KMS-11 (cell line): ENCODE data around the gene S1PR4.
"Not testable (repeated sequence)": the region's sequence is repeated elsewhere in the genome, so short reads cannot be mapped to it uniquely, and the experiment has no call there.

ENCODE experiments used
- H2AFZ ChIP-seq: fragments of 200-600 bp; sonication (generic); 2 replicates; pipeline ENCODE4 v1.6.1; 2016; ENCODE audit warnings: antibody characterized with exemption, mixed run types, low read depth
- H3K27ac ChIP-seq: fragments of 200-600 bp; sonication (generic); 2 replicates; pipeline ENCODE4 v1.6.1; 2016; ENCODE audit warnings: mild to moderate bottlenecking, mixed run types
- H3K27me3 ChIP-seq: fragments of 200-600 bp; sonication (generic); 2 replicates; pipeline ENCODE4 v1.6.1; 2017; ENCODE audit warnings: mild to moderate bottlenecking, low read depth, mixed run types, moderate library complexity; ENCODE audit not compliant: insufficient read depth
- H3K36me3 ChIP-seq: fragments of 200-600 bp; sonication (generic); 2 replicates; pipeline ENCODE4 v1.6.1; 2017; ENCODE audit warnings: mild to moderate bottlenecking, mixed run types; ENCODE audit not compliant: insufficient read depth
- H3K4me1 ChIP-seq: fragments of 200-600 bp; sonication (generic); 2 replicates; pipeline ENCODE4 v1.6.1; 2016; ENCODE audit warnings: mild to moderate bottlenecking, low read depth, mixed run types; ENCODE audit not compliant: poor library complexity, severe bottlenecking
- H3K4me2 ChIP-seq: fragments of 200-600 bp; sonication (generic); 2 replicates; pipeline ENCODE4 v1.7.0; 2016; ENCODE audit warnings: mild to moderate bottlenecking, mixed run types
- H3K4me3 ChIP-seq: fragments of 200-600 bp; sonication (generic); IDR thresholded peaks from 2 replicates; pipeline ENCODE4 v1.6.1; 2017; ENCODE audit warnings: low read depth, low read length, mixed read lengths; ENCODE audit not compliant: insufficient read depth
- H3K79me2 ChIP-seq: fragments of 200-600 bp; sonication (generic); 2 replicates; pipeline ENCODE4 v1.6.1; 2016; ENCODE audit warnings: low read depth, mixed run types; ENCODE audit not compliant: insufficient read depth
- H3K9ac ChIP-seq: fragments of 200-600 bp; sonication (generic); 2 replicates; pipeline ENCODE4 v1.6.1; 2016; ENCODE audit warnings: mild to moderate bottlenecking, mixed run types
- H4K20me1 ChIP-seq: fragments of 200-600 bp; sonication (generic); 2 replicates; pipeline ENCODE4 v1.6.1; 2016; ENCODE audit warnings: mild to moderate bottlenecking, mixed run types; ENCODE audit not compliant: insufficient read depth
- TF ChIP-seq, protein P1 (sequence below): fragments of 200-600 bp; sonication (generic); conservative IDR thresholded peaks from 2 replicates; pipeline ENCODE4 v1.6.1; 2017; ENCODE audit warnings: low read depth, mild to moderate bottlenecking, antibody characterized with exemption, low read length, moderate library complexity, mixed read lengths

S1PR4 gene

DNA sequence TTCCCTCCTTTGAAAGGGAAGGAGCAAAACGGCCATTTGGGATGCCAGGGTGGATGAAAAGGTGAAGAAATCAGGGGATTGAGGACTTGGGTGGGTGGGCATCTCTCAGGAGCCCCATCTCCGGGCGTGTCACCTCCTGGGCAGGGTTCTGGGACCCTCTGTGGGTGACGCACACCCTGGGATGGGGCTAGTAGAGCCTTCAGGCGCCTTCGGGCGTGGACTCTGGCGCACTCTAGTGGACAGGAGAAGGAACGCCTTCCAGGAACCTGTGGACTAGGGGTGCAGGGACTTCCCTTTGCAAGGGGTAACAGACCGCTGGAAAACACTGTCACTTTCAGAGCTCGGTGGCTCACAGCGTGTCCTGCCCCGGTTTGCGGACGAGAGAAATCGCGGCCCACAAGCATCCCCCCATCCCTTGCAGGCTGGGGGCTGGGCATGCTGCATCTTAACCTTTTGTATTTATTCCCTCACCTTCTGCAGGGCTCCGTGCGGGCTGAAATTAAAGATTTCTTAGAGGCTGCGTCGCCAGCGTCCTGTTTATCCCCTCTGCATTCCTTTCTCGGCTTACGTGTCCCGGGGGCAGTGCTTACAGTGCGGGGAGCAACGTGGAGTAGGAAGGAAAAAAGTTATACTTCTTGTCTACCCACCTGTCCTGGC, 15.2 kb upstream of the S1PR4 start:
- Histone ChIP-seq H3K27me3 (peaks cover 46% of the 10 kb centered on the region), H3K4me3 (no peak overlapping the region), H3K79me2 (no peaks in the 10 kb centered on the region), H3K4me1 (no peaks in the 10 kb centered on the region), H4K20me1 (no peaks in the 10 kb centered on the region), H3K9ac (no peak overlapping the region), H3K27ac (no peak overlapping the region), H2AFZ (no peak overlapping the region), H3K36me3 (no peaks in the 10 kb centered on the region), H3K4me2 (no peak overlapping the region)
- TF ChIP-seq, protein P1, sequence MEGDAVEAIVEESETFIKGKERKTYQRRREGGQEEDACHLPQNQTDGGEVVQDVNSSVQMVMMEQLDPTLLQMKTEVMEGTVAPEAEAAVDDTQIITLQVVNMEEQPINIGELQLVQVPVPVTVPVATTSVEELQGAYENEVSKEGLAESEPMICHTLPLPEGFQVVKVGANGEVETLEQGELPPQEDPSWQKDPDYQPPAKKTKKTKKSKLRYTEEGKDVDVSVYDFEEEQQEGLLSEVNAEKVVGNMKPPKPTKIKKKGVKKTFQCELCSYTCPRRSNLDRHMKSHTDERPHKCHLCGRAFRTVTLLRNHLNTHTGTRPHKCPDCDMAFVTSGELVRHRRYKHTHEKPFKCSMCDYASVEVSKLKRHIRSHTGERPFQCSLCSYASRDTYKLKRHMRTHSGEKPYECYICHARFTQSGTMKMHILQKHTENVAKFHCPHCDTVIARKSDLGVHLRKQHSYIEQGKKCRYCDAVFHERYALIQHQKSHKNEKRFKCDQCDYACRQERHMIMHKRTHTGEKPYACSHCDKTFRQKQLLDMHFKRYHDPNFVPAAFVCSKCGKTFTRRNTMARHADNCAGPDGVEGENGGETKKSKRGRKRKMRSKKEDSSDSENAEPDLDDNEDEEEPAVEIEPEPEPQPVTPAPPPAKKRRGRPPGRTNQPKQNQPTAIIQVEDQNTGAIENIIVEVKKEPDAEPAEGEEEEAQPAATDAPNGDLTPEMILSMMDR, result peak; percentile 87

DNA sequence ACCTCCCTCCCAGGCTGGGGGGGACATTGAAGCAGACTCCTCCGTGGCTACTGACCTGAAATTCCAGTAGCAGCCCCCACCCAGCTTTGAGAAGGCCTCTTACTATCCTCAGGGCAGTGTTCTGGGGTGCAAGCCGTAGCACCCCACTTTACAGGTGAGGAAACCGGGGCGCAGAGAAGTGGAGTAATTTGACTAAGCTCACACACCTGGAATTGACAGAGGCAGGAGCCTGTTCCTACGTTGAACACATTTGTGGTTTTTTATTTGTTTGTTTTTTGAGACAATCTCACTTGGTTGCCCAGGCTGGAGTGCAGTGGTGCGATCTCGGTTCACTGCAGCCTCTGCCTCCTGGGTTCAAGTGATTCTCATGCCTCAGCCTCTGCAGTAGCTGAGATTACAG, 14.6 kb upstream of the S1PR4 start:
- H2AFZ ChIP-seq, result no peak overlapping the region
- H3K27me3 ChIP-seq, result peaks cover 40% of the 10 kb centered on the region
- no peaks in the 10 kb centered on the region for H3K4me1 ChIP-seq
- TF ChIP-seq, protein P1, result no peak
- H4K20me1 ChIP-seq, result no peaks in the 10 kb centered on the region
- no peak overlapping the region for H3K4me3 ChIP-seq
- no peaks in the 10 kb centered on the region for H3K79me2 ChIP-seq
- no peak overlapping the region for H3K27ac ChIP-seq
- no peak overlapping the region for H3K9ac ChIP-seq
- H3K36me3 ChIP-seq, result no peaks in the 10 kb centered on the region
- no peak overlapping the region for H3K4me2 ChIP-seq

DNA sequence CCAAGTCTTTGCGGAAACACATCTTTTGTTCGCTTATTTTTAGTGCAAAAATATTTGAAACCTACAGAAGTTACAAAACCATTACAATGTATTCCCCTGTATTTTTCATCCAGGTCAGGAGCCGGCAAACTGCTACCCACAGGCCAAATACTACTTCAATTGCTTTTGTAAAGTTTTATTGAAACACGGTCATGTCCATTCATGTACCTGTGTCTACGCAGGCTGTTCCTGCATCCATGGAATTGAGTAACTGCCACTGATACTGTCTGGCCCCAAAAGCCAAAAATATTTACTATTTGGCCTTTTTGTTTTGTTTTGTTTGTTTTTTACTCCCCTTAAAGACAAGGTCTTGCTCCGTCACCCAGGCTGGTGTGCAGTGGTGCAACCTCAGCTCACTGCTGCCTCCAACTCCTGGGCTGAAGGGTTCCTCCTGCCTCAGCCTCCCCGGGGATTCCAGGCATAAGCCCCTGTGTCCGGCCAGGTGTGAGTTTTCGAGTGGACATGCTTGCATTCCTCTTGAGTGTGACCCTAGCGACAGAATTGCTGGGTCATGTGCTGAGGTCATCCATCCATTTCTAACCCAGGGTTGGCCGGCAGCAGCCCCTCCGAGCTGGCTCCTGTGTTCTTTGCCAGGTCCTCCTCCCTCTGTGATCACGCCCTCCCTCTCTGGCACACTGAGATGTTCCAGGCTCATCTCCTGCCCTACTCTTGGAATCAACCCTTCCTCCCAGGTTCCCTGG, 10.9 kb upstream of the S1PR4 start:
- no peaks in the 10 kb centered on the region for H3K4me1 ChIP-seq
- no peak overlapping the region for H3K9ac ChIP-seq
- no peak overlapping the region for H2AFZ ChIP-seq
- no peaks in the 10 kb centered on the region for H4K20me1 ChIP-seq
- H3K4me2 ChIP-seq, result no peak overlapping the region
- no peak overlapping the region for H3K27ac ChIP-seq
- TF ChIP-seq, protein P1, result no peak
- no peak overlapping the region for H3K4me3 ChIP-seq
- H3K79me2 ChIP-seq, result no peaks in the 10 kb centered on the region
- H3K27me3 ChIP-seq, result peaks cover 44% of the 10 kb centered on the region
- H3K36me3 ChIP-seq, result no peaks in the 10 kb centered on the region

DNA sequence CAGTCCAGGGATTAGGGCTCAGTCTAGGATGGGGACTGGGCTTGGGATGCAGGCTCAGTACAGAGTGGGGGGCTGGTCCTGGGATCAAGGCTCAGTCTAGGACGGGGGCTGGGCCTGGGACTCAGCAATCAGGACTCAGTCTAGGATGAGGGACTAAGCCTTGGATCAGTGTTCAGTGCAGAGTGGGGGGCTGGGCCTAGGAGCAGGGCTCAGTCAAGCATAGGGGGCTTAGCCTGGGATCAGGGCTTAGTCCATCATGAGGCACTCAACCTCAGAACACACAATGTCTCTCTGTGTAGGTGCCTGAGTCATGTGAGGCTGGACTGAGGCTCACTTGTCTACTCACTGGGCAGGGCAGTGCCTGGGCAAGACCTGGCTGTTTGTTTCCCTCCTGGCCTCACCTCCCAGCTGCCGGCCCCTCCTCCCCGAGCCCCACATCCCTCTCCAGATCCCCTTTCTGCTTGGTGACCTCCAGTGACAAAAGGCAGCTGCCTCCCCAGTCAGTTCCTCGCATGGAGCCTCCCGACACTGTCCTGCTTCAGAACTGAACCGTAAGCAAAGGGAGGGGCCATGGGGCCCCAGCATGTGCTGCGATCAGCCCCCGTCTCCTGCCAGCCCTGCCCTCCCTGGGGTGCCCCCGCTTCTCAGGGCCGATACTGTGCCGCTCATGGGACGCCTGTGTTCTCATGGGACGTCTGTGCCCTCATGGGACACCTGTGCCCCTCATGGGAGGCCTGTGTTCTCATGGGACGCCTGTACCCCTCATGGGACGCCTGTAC, 6.5 kb upstream of the S1PR4 start:
- Histone ChIP-seq H3K27ac (no peak overlapping the region), H4K20me1 (no peaks in the 10 kb centered on the region), H3K79me2 (no peaks in the 10 kb centered on the region), H3K4me2 (no peak overlapping the region), H3K27me3 (peaks cover 33% of the 10 kb centered on the region), H3K4me3 (no peak overlapping the region), H3K4me1 (no peaks in the 10 kb centered on the region), H2AFZ (no peak overlapping the region), H3K36me3 (no peaks in the 10 kb centered on the region), H3K9ac (no peak overlapping the region)
- TF ChIP-seq, protein P1, result no peak

DNA sequence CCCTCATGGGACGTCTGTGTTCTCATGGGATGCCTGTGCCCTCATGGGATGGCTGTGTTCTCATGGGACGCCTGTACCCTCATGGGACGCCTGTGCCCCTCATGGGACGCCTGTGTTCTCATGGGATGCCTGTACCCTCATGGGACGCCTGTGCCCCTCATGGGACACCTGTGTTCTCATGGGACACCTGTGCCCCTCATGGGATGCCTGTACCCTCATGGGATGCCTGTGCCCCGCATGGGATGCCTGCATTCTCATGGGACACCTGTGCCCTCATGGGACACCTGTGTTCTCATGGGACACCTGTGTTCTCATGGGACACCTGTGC, 5.9 kb upstream of the S1PR4 start:
- peaks cover 28% of the 10 kb centered on the region for H3K27me3 ChIP-seq
- H3K79me2 ChIP-seq, H3K27ac ChIP-seq: not testable (repeated sequence)

More for the DNA sequence above, 5.9 kb upstream of the S1PR4 start:
- H3K9ac ChIP-seq, H2AFZ ChIP-seq, H4K20me1 ChIP-seq, H3K4me3 ChIP-seq, H3K36me3 ChIP-seq, H3K4me1 ChIP-seq, H3K4me2 ChIP-seq: not testable (repeated sequence)
